ACHN (cell line): ENCODE measurements around the gene MEGF10.

Experiments used
- DNase-seq: peaks from one replicate; pipeline ENCODE4 v3.0.0-alpha.2; 2015
- in situ Hi-C: cut with HindIII; loops from 2 replicates; pipeline ENCODE4 v1.10.0; 2017; ENCODE audit warnings: low sequenced_read_pairs, low pct_ligation_motif_present, low pct_unique_long_range_greater_than_20kb

Gene MEGF10

DNA sequence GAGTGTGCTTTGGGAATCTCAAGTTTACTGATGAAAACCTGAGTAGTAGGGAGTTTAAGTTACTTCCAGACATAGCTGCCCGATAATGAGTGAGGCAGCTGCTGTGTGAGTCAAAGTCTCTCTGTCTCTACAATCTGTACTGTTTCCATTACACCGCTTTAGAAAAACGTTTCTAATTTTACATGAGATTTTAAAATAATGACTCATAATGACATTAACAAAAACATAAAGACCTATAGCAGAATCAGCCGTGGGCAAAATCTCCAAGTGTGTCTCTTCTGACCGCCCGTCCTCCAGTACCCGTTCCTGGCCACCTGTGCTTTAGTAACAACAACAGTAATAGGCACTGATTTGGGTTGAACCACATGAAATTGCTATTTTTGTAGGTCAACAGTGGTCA, 157.2 kb downstream of the MEGF10 start:
- DNase-seq = no peak
- in situ Hi-C loops = no loop called here

- in situ Hi-C loops = no loop called here
- DNase-seq = no peak
These were observed 159.4 kb downstream of the MEGF10 start for GRCh38 chr5:127450046-127450445.

DNA sequence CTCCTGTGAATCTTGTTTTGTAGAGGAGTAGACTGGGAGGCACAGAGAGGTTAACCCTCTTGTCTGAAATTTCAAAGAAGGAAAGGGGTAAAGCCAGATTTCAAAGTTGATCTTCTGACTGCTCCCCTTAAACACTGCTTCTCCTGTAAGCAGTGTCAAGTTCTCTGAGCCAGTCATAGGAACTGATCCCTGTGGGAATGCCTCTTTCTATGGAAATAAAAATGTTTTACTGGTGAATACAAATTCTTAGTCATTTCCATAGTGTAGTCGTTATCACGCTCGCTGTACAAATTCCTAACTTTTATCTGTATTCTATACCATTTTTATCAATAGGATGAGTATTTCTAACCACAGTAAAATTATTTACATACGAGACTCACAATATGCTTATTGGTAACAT, 160.5 kb downstream of the MEGF10 start:
- in situ Hi-C loops = no loop called here
- no peak for DNase-seq

- in situ Hi-C loops = no loop called here
- DNase-seq = no peak
These were observed 162.0 kb downstream of the MEGF10 start for GRCh38 chr5:127452626-127453025.

DNA sequence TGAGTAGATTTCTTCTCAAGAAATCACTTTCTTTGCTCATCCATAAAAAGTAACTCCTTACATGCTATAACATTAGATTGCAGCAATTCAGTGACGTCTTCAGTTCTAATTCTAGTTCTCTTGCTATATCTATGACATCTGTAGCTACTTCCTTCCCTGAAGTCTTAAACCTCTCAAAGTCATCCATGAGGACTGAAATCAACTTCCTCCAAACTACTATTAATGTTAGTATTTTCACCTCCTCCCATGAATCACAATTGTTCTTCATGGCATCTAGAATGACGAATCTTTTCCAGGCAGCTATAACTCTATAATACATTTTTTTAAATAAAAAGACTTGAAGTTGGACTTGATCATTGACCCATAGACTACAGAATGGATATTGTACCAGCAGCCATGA, 180.6 kb downstream of the MEGF10 start:
- in situ Hi-C loops = no loop called here
- no peak for DNase-seq

DNA sequence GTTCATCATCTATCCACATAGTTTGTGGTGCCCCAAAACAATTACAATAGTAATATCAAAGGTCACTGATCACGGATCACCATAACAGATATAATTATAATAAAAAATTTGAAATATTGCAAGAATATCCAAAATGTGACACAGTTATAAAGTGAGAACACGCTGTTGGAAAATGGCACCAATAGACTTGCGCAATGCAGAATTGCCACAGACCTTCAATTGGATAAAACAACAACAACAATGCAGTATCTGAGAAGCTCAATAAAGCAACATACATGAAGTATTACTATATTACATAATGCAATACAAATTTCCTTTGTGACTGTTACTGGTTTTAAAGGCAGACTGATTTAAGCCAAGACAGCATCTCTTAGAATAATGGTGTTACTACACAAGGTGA, 182.1 kb downstream of the MEGF10 start:
- in situ Hi-C loops = no loop called here
- DNase-seq = no peak

- in situ Hi-C loops = no loop called here
- no peak for DNase-seq
These were observed 195.9 kb downstream of the MEGF10 start for GRCh38 chr5:127486471-127486870.

GRCh38 chr5:127492854-127493738, 202.5 kb downstream of the MEGF10 start:
- DNase-seq = peak; percentile 36
- in situ Hi-C loops = no loop called here

- DNase-seq = no peak
- in situ Hi-C loops = no loop called here
These were observed 208.0 kb downstream of the MEGF10 start for GRCh38 chr5:127498548-127498947.

DNA sequence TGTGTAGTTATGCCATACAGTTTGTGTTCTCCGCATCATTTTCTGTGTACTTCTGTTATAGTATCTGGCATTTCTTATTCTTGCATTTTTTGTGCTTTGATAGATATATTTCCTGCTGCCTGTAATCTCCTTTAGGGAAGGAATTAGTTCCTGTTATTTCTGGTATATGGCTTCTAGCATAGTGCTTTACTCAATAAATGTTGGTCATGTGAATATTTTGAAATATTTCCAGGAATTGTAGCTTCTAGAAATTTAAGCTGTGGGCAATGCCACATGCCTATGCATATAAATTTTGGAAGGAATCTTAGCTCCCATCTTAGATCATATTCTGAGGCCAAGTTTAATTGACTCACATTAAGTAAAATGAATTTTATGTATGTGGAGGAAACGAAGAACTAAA, 215.3 kb downstream of the MEGF10 start:
- in situ Hi-C loops = no loop called here

GRCh38 chr5:127506616-127507015, 216.0 kb downstream of the MEGF10 start:
- in situ Hi-C loops = no loop called here
- DNase-seq = no peak

More for the DNA sequence above, 215.3 kb downstream of the MEGF10 start:
- DNase-seq = no peak

- DNase-seq = no peak
- in situ Hi-C loops = no loop called here
These were observed 218.2 kb downstream of the MEGF10 start for GRCh38 chr5:127508644-127509373.
